ENCODE results near the gene PEAK3. TPM values are rescaled to one million over a fixed set of nuclear protein-coding genes. Genes with fewer than 3 reads are reported as not detected.

PEAK3 gene
- total and polyA plus RNA-seq, 9 of the 15 experiments (the other 6 are each of a cell fraction or from before 2014, with no cell fraction given): 0.07 to 0.40 TPM; not detected in 7

DNA sequence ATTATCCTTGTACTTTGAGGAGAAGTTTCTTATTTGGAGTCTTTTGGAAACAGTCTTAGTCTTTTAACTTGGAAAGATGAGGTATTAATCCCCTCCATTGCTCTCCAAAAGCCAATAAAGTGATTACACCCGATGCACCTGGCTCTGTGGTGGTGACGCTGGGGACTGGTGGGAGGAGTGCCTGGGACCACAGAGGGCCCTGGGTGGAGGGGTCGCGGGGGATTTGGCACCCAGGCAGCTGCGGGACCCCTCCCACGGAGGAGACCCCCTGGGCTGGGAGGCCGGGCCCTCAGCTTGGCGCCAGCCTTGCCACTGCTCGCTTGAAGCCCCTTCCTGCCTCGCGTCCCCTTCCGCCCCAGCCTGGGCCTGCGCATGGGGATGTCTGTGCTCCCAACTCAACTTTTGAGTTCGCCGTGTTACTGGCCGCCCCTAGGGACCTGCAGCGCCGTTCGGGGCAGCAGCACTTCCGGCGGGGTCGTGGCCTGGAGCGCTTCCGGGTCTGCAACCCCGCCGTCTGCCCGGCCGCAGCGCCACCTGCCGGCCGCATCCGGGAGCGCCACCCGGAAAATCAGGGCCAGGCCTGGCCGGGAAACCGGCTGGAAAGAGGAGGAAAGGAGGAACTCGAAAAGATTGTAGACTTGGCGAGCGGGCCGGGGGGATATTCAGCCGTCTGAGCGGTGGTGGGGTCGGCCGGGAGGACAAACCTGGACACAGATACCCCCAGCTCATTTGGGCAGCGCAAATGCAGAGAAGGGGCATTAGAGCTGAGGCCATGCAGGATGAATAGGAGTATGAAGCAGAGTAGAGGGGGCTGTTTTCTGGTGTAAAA is 8.4 kb downstream of the PEAK3 start (continued):
- TF ChIP-seq ZBTB26 (CRISPR knock-in tag; IDR thresholded peaks at IDR 0.05) (peak; percentile 19; the same call in 1 of the 2 replicates), HDGF (IDR thresholded peaks at IDR 0.05) (no peak), MYNN (IDR thresholded peaks at IDR 0.05) (peak; percentile 70; the same call in 1 of the 2 replicates), MYNN (CRISPR knock-in tag; IDR thresholded peaks at IDR 0.05) (no peak), ZNF740 (CRISPR knock-in tag; IDR thresholded peaks at IDR 0.05) (no peak), ZNF740 (tag; IDR thresholded peaks at IDR 0.05) (no peak), NFATC3 (IDR thresholded peaks at IDR 0.05) (no peak), NFE2L1 (tag; IDR thresholded peaks at IDR 0.05; ENCODE audit: borderline replicate concordance, low read depth) (no peak), DLX4 (CRISPR knock-in tag; IDR thresholded peaks at IDR 0.05) (no peak), TFAM (CRISPR knock-in tag; conservative IDR thresholded peaks at IDR 0.05) (no peak), PRPF4 (IDR thresholded peaks at IDR 0.05; ENCODE audit: insufficient read depth, low read depth, low read length, poor library complexity, severe bottlenecking) (peak; percentile 36), RUNX1 (IDR thresholded peaks at IDR 0.05; ENCODE audit: low read depth) (no peak), DMBX1 (CRISPR knock-in tag; IDR thresholded peaks at IDR 0.05; ENCODE audit: borderline replicate concordance) (no peak), ZNF354B (CRISPR knock-in tag; IDR thresholded peaks at IDR 0.05) (no peak)
- TF ChIP-seq, protein P1, sequence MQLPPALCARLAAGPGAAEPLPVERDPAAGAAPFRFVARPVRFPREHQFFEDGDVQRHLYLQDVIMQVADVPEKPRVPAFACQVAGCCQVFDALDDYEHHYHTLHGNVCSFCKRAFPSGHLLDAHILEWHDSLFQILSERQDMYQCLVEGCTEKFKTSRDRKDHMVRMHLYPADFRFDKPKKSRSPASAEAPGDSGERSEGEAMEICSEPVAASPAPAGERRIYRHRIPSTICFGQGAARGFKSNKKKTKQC (CRISPR knock-in tag; IDR thresholded peaks at IDR 0.05): no peak
